Suprapubic skin (tissue), 4 donors: Measurements from ENCODE around the gene FIBIN. TPM values are rescaled to one million over a fixed set of nuclear protein-coding genes. Genes with fewer than 3 reads are reported as not detected.
"Not testable (repeated sequence)": the region's sequence is repeated elsewhere in the genome, so short reads cannot be mapped to it uniquely, and the experiment has no call there.

Experiments used
- DNase-seq, 2 donors: peaks; one replicate each; pipeline ENCODE4 v3.0.0-alpha.2; 2019; ENCODE audit warnings: low spot score in 2 of 2
- H3K27ac ChIP-seq: fragments of 200-600 bp; sonication (generic); one replicate; pipeline ENCODE4 v1.5.1; 2019
- H3K27me3 ChIP-seq: fragments of 200-600 bp; sonication (generic); one replicate; pipeline ENCODE4 v1.5.1; 2019
- H3K36me3 ChIP-seq: fragments of 200-600 bp; sonication (generic); one replicate; pipeline ENCODE4 v1.5.1; 2019
- H3K4me1 ChIP-seq: fragments of 200-600 bp; sonication (generic); one replicate; pipeline ENCODE4 v1.5.1; 2019
- H3K4me3 ChIP-seq: fragments of 200-600 bp; sonication (generic); one replicate; pipeline ENCODE4 v1.5.1; 2019; ENCODE audit warnings: mild to moderate bottlenecking
- H3K9me3 ChIP-seq: fragments of 200-600 bp; sonication (generic); one replicate; pipeline ENCODE4 v1.5.1; 2019
- CTCF ChIP-seq, 2 donors: fragments of 200-600 bp in 1 of 2; fragments of 450-650 bp in 1 of 2; sonication (generic) in 1 of 2; IDR thresholded peaks; one replicate each; pipeline ENCODE4 v1.5.1; 2016 to 2019; ENCODE audit warnings: antibody characterized with exemption in 2 of 2, mild to moderate bottlenecking in 1 of 2, moderate library complexity in 1 of 2
- EP300 ChIP-seq: sonication (generic); formaldehyde crosslinking; IDR thresholded peaks from one replicate; pipeline ENCODE4 v1.6.1; 2017; ENCODE audit warnings: antibody characterized with exemption
- POLR2A ChIP-seq, 2 donors: fragments of 450-650 bp; IDR thresholded peaks; one replicate each; pipeline ENCODE4 v1.6.1; 2017; ENCODE audit warnings: antibody characterized with exemption in 2 of 2, mild to moderate bottlenecking in 2 of 2, moderate library complexity in 2 of 2
- POLR2AphosphoS5 ChIP-seq, 3 donors: sonication (generic); formaldehyde crosslinking; IDR thresholded peaks; one replicate each; pipeline ENCODE4 v1.6.1; 2017; ENCODE audit warnings: antibody characterized with exemption in 3 of 3
- WGBS: methylation state at CpG from one replicate; pipeline ENCODE4 v1.1.5; 2018; 5-methylcytosine and 5-hydroxymethylcytosine counted together
- total RNA-seq, 4 donors: library from RNA; depleted of rRNA; stranded (reverse); fragments of >200 nt; gene quantifications; one replicate each; pipeline ENCODE4 v1.1.0, GENCODE V29; 2016

Gene FIBIN
- total RNA-seq, 4 donors from 2014 or later, result 4.6 to 10.1 (median 8.1) TPM

- H3K4me3 ChIP-seq, result no peak overlapping the region
- no peaks in the 10 kb centered on the region for H3K9me3 ChIP-seq
- H3K36me3 ChIP-seq, result no peaks in the 10 kb centered on the region
- WGBS, result 73% methylated on average over 3 of the region's 3 CpGs
- TF ChIP-seq POLR2AphosphoS5 (IDR thresholded peaks at IDR 0.05) (no peak), EP300 (no peak), CTCF (IDR thresholded peaks at IDR 0.05) (no peak), POLR2A (IDR thresholded peaks at IDR 0.05) (no peak)
- H3K27me3 ChIP-seq, result no peaks in the 10 kb centered on the region
- no peak overlapping the region for H3K27ac ChIP-seq
- DNase-seq, result no peak
- H3K4me1 ChIP-seq, result no peaks in the 10 kb centered on the region
Observed at GRCh38 chr11:26974069-26974783, 19.7 kb upstream of the FIBIN start.

DNA sequence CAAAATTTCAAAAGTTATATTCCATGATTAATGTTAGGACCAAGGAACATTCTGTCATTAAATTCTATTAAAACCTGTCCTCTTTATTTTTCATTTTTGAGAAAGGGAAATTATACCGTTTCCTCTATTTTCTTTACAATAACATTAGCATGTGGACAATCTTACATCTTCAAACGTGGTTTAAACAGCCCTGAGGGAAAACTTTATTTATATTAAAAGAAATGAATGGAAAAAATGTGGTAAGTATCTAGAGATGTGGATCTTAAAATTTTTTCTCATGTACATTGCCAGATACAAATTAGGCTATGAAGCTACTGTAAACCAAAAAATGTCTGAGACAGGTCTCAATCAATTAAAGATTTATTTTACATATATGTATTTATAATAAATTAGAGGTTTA lies 18.9 kb upstream of the FIBIN start:
- H3K27me3 ChIP-seq, result no peaks in the 10 kb centered on the region
- TF ChIP-seq EP300 (no peak), POLR2AphosphoS5 (IDR thresholded peaks at IDR 0.05) (no peak), POLR2A (IDR thresholded peaks at IDR 0.05) (no peak), CTCF (IDR thresholded peaks at IDR 0.05) (no peak)
- H3K4me1 ChIP-seq, result no peaks in the 10 kb centered on the region
- no peak for DNase-seq
- H3K27ac ChIP-seq, result no peak overlapping the region
- H3K36me3 ChIP-seq, result no peaks in the 10 kb centered on the region
- 34% methylated on average over 2 of the region's 2 CpGs for WGBS
- H3K9me3 ChIP-seq, result peaks cover 6% of the 10 kb centered on the region
- no peak overlapping the region for H3K4me3 ChIP-seq

DNA sequence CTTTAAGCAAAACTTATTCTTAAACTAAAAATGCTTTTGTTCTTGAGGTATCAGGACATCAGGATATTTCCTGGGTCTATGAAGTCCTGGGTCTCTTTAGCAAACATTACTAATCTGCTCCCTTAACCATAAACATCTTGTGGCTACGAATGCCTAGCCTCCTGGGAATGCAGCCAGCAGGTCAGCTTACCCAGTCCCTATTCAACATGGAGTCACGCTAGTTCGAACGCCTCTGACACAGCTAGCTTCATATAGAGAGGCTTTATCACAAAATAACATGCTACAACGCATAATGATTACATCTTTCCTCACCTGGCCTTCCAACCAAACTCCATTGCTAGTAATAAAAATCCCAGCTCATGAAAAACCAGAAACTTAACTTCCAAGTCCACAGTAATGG lies 17.5 kb upstream of the FIBIN start:
- Histone ChIP-seq H3K27me3 (no peaks in the 10 kb centered on the region), H3K9me3 (peaks cover 6% of the 10 kb centered on the region), H3K4me3 (no peak overlapping the region), H3K36me3 (no peaks in the 10 kb centered on the region), H3K4me1 (no peaks in the 10 kb centered on the region), H3K27ac (no peak overlapping the region)
- WGBS, result 84% methylated on average over 5 of the region's 5 CpGs
- DNase-seq, result no peak
- TF ChIP-seq CTCF (IDR thresholded peaks at IDR 0.05), result no peak
- no peak for TF ChIP-seq POLR2AphosphoS5 (IDR thresholded peaks at IDR 0.05)

DNA sequence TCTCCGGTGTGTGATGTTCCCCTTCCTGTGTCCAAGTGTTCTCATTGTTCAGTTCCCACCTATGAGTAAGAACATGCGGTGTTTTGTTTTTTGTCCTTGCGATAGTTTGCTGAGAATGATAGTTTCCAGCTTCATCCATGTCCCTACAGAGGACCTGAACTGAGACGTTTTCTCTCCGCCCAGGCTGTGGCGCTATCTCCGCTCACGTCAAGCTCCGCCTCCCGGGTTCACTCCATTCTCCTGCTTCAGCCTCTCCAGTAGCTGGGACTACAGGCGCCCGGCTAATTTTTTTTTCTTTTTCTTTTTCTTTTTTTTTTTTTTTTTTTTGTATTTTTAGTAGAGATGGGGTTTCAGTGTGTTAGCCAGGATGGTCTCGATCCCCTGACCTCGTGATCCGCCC lies 16.7 kb upstream of the FIBIN start:
- H3K27me3 ChIP-seq, H3K36me3 ChIP-seq, H3K4me1 ChIP-seq, H3K27ac ChIP-seq, DNase-seq, H3K9me3 ChIP-seq, H3K4me3 ChIP-seq: not testable (repeated sequence)
- 88% methylated on average over 15 of the region's 15 CpGs for WGBS

- Histone ChIP-seq H3K27me3 (no peaks in the 10 kb centered on the region), H3K4me3 (no peak overlapping the region), H3K36me3 (no peaks in the 10 kb centered on the region), H3K4me1 (no peaks in the 10 kb centered on the region), H3K27ac (no peak overlapping the region), H3K9me3 (peaks cover 6% of the 10 kb centered on the region)
- WGBS, result 82% methylated on average over 6 of the region's 6 CpGs
- no peak for DNase-seq
- TF ChIP-seq EP300 (no peak), CTCF (IDR thresholded peaks at IDR 0.05) (no peak), POLR2A (IDR thresholded peaks at IDR 0.05) (no peak), POLR2AphosphoS5 (IDR thresholded peaks at IDR 0.05) (no peak)
Observed at GRCh38 chr11:26983645-26984044, 10.3 kb upstream of the FIBIN start.

DNA sequence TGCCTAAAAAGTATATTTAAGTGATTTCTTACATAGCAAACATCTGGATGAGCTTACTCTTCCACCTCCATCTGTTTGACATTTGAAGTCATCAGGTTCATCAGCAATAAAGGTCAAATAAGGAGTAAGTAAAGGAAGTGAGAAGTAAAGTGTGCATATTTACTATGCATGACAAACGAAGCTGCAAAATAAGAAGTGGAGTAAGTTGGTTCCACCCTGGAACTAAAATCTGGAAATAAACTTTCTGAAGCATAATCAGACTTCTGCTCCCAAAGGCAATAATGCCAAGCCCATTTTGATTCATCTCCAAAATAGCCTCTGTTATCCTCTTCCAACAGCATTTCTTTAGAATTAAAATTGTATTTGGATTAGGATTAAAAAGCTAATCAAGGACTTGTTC lies 8.4 kb upstream of the FIBIN start:
- H3K9me3 ChIP-seq, result no peaks in the 10 kb centered on the region
- 38% methylated on average over 1 of the region's 1 CpG for WGBS
- H3K4me3 ChIP-seq, result no peak overlapping the region
- no peak for TF ChIP-seq POLR2A (IDR thresholded peaks at IDR 0.05)
- TF ChIP-seq POLR2AphosphoS5 (IDR thresholded peaks at IDR 0.05), result no peak
- no peak for TF ChIP-seq EP300
- no peak for TF ChIP-seq CTCF (IDR thresholded peaks at IDR 0.05)
- H3K27ac ChIP-seq, result no peak overlapping the region
- no peaks in the 10 kb centered on the region for H3K36me3 ChIP-seq
- DNase-seq, result no peak
- H3K27me3 ChIP-seq, result no peaks in the 10 kb centered on the region
- H3K4me1 ChIP-seq, result no peaks in the 10 kb centered on the region
